Measurements from ENCODE around the gene HBD.

GRCh38 chr11:5225480-5225871 lies 8.8 kb downstream of the HBD start:
- TF ChIP-seq CEBPB (IDR thresholded peaks at IDR 0.05), result no peak
- no peak for TF ChIP-seq REST (IDR thresholded peaks at IDR 0.05; ENCODE audit: low read depth)
- no peak for TF ChIP-seq USF1 (IDR thresholded peaks at IDR 0.05)
- TF ChIP-seq MAX (IDR thresholded peaks at IDR 0.05), result no peak
- no peak for TF ChIP-seq EGR1 (IDR thresholded peaks at IDR 0.05)
- no peak for TF ChIP-seq RAD21 (IDR thresholded peaks at IDR 0.05; ENCODE audit: low read depth)
- no peak for TF ChIP-seq YY1 (IDR thresholded peaks at IDR 0.05; ENCODE audit: low read depth)
- no peak for TF ChIP-seq EP300 (IDR thresholded peaks at IDR 0.05; ENCODE audit: borderline replicate concordance)
- TF ChIP-seq CREB1 (IDR thresholded peaks at IDR 0.05; ENCODE audit: low read depth), result no peak
- TF ChIP-seq FOXM1 (IDR thresholded peaks at IDR 0.05; ENCODE audit: borderline replicate concordance, low read depth), result no peak
- TF ChIP-seq TAF1 (IDR thresholded peaks at IDR 0.05; ENCODE audit: low read depth), result no peak

Measured in Ishikawa (cell line).